GM12874 (cell line): ENCODE measurements around the gene RFC2.

Source experiments
- CTCF ChIP-seq: IDR thresholded peaks from 2 replicates; pipeline ENCODE4 v1.5.1; 2011; ENCODE audit warnings: low read depth, mild to moderate bottlenecking, control low read depth, low read length, moderate library complexity; ENCODE audit not compliant: insufficient read depth

RFC2 gene

GRCh38 chr7:74288034-74288881 is 34.1 kb upstream of the RFC2 start:
- TF ChIP-seq CTCF: no peak

GRCh38 chr7:74287303-74288033 is 33.3 kb upstream of the RFC2 start:
- TF ChIP-seq CTCF: no peak

GRCh38 chr7:74286131-74286530 is 31.9 kb upstream of the RFC2 start:
- TF ChIP-seq CTCF: no peak

- TF ChIP-seq CTCF: no peak
Observed at GRCh38 chr7:74284781-74285259, 30.6 kb upstream of the RFC2 start.

GRCh38 chr7:74283858-74284447 is 29.8 kb upstream of the RFC2 start:
- no peak for TF ChIP-seq CTCF

- no peak for TF ChIP-seq CTCF
Observed at GRCh38 chr7:74282748-74283459, 28.7 kb upstream of the RFC2 start.
